Measurements from ENCODE around the gene LEKR1. TPM values are rescaled to one million over a fixed set of nuclear protein-coding genes. Genes with fewer than 3 reads are reported as not detected.

LEKR1 gene
- total RNA-seq, 1 donor: 0.81 TPM

GRCh38 chr3:156806698-156807097 is 19.5 kb upstream of the LEKR1 start:
- TF ChIP-seq CTCF (IDR thresholded peaks at IDR 0.05; ENCODE audit: insufficient read depth, low read length): no peak
- DNase-seq (ENCODE audit: low read depth): no peak
- no peak overlapping the region for H3K4me3 ChIP-seq (ENCODE audit: low read depth, low read length)

- no peak for TF ChIP-seq CTCF (IDR thresholded peaks at IDR 0.05; ENCODE audit: insufficient read depth, low read length)
- no peak overlapping the region for H3K4me3 ChIP-seq (ENCODE audit: low read depth, low read length)
- DNase-seq (ENCODE audit: low read depth): peak; percentile 42
Measured at GRCh38 chr3:156808025-156808424, 18.1 kb upstream of the LEKR1 start.

- no peak for TF ChIP-seq CTCF (IDR thresholded peaks at IDR 0.05; ENCODE audit: insufficient read depth, low read length)
- DNase-seq (ENCODE audit: low read depth): peak; percentile 65
- no peak overlapping the region for H3K4me3 ChIP-seq (ENCODE audit: low read depth, low read length)
Measured at GRCh38 chr3:156811089-156811862, 14.9 kb upstream of the LEKR1 start.

- no peak for TF ChIP-seq CTCF (IDR thresholded peaks at IDR 0.05; ENCODE audit: insufficient read depth, low read length)
- no peak for DNase-seq (ENCODE audit: low read depth)
- no peak overlapping the region for H3K4me3 ChIP-seq (ENCODE audit: low read depth, low read length)
Measured at GRCh38 chr3:156812521-156813335, 13.4 kb upstream of the LEKR1 start.

GRCh38 chr3:156814295-156814694 is 11.9 kb upstream of the LEKR1 start:
- DNase-seq (ENCODE audit: low read depth): no peak
- TF ChIP-seq CTCF (IDR thresholded peaks at IDR 0.05; ENCODE audit: insufficient read depth, low read length): no peak

GRCh38 chr3:156816091-156816793 is 9.9 kb upstream of the LEKR1 start:
- peak overlapping the region; percentile 60 for H3K4me3 ChIP-seq (ENCODE audit: low read depth, low read length)
- peak; percentile 44 for DNase-seq (ENCODE audit: low read depth)

More at GRCh38 chr3:156814295-156814694, 11.9 kb upstream of the LEKR1 start:
- no peak overlapping the region for H3K4me3 ChIP-seq (ENCODE audit: low read depth, low read length)

More at GRCh38 chr3:156816091-156816793, 9.9 kb upstream of the LEKR1 start:
- no peak for TF ChIP-seq CTCF (IDR thresholded peaks at IDR 0.05; ENCODE audit: insufficient read depth, low read length)
